IMR-90 (cell line): ENCODE data around the gene MTOR. TPM values are rescaled to one million over a fixed set of nuclear protein-coding genes. Genes with fewer than 3 reads are reported as not detected.

Experiments
- ATAC-seq: fragments of 200-7000 bp; cut with Tn5 transposase; 2 replicates; pipeline ENCODE4 v1.9.1; 2020; ENCODE audit warnings: low read depth, mild to moderate bottlenecking, moderate library complexity
- BruUV-seq: library from RNA; stranded (reverse); fragments of 400-500 nt; replicated peaks from 2 replicates; lab custom pipeline; 2021; lab: Mats Ljungman, UMichigan
- CTCF ChIA-PET: fragments of 300-600 bp; formaldehyde crosslinking; extraction: SDS; loops from one replicate; lab custom pipeline; 2021; ENCODE audit warnings: antibody characterized with exemption; lab: Yijun Ruan, JAX
- POLR2A ChIA-PET: fragments of 300-600 bp; sonication (Branson Sonifier 250); formaldehyde crosslinking; loops from one replicate; lab custom pipeline; 2022; ENCODE audit warnings: antibody characterized with exemption; ENCODE audit not compliant: unreplicated experiment; lab: Charles Lee
- DNase-seq: peaks from one replicate; pipeline ENCODE4 v3.0.0; 2013
- H2AFZ ChIP-seq: replicated peaks from 2 replicates; pipeline ENCODE3; 2013; ENCODE audit warnings: low read length, mild to moderate bottlenecking; ENCODE audit not compliant: poor library complexity
- H2AK5ac ChIP-seq: 2 replicates; pipeline ENCODE4 v1.6.1; 2013; ENCODE audit warnings: low read depth, low read length, inconsistent platforms
- H2AK9ac ChIP-seq: replicated peaks from 2 replicates; pipeline ENCODE3; 2013; ENCODE audit warnings: mild to moderate bottlenecking, low read depth, low read length, moderate library complexity; ENCODE audit not compliant: poor library complexity
- H2BK120ac ChIP-seq: 2 replicates; pipeline ENCODE4 v1.6.1; 2013; ENCODE audit warnings: low read depth, low read length, inconsistent platforms
- H2BK15ac ChIP-seq: 3 replicates; pipeline ENCODE4 v1.6.1; 2013; ENCODE audit warnings: low read depth, low read length, inconsistent platforms
- H2BK20ac ChIP-seq: 2 replicates; pipeline ENCODE4 v1.6.1; 2013; ENCODE audit warnings: low read depth, mild to moderate bottlenecking, inconsistent platforms, low read length, moderate library complexity
- H2BK5ac ChIP-seq: 2 replicates; pipeline ENCODE4 v1.6.1; 2013; ENCODE audit warnings: mild to moderate bottlenecking, low read depth, low read length, inconsistent platforms; ENCODE audit not compliant: poor library complexity, severe bottlenecking
- H3K14ac ChIP-seq: replicated peaks from 2 replicates; pipeline ENCODE4 v1.6.1; 2013; ENCODE audit warnings: low read depth, low read length, inconsistent platforms
- H3K18ac ChIP-seq: 2 replicates; pipeline ENCODE4 v1.6.1; 2013; ENCODE audit warnings: low read depth, low read length, control low read depth
- H3K23ac ChIP-seq: 2 replicates; pipeline ENCODE4 v1.6.1; 2013; ENCODE audit warnings: low read depth, low read length, inconsistent platforms
- H3K27ac ChIP-seq: 2 replicates; pipeline ENCODE4 v1.5.1; 2013; ENCODE audit warnings: mild to moderate bottlenecking, control low read depth, low read length; ENCODE audit not compliant: insufficient read depth
- H3K27me3 ChIP-seq: 2 replicates; pipeline ENCODE4 v1.6.1; 2013; ENCODE audit warnings: low read length; ENCODE audit not compliant: control insufficient read depth, insufficient read depth
- H3K36me3 ChIP-seq: 2 replicates; pipeline ENCODE4 v1.6.1; 2013; ENCODE audit warnings: low read length, mixed read lengths; ENCODE audit not compliant: control insufficient read depth, insufficient read depth
- H3K4ac ChIP-seq: 2 replicates; pipeline ENCODE4 v1.6.1; 2013; ENCODE audit warnings: low read depth, low read length, inconsistent platforms
- H3K4me1 ChIP-seq: 2 replicates; pipeline ENCODE4 v1.6.1; 2013; ENCODE audit warnings: low read length, mixed read lengths; ENCODE audit not compliant: control insufficient read depth, insufficient read depth
- H3K4me2 ChIP-seq: 2 replicates; pipeline ENCODE4 v1.6.1; 2013; ENCODE audit warnings: low read depth, mild to moderate bottlenecking, control low read depth, low read length, moderate library complexity
- H3K4me3 ChIP-seq: 2 replicates; pipeline ENCODE4 v1.5.1; 2013; ENCODE audit warnings: low read depth, mild to moderate bottlenecking, control low read depth, low read length, moderate library complexity; ENCODE audit not compliant: insufficient read depth
- H3K56ac ChIP-seq: 2 replicates; pipeline ENCODE4 v1.6.1; 2013; ENCODE audit warnings: low read length, inconsistent platforms; ENCODE audit not compliant: insufficient read depth; ENCODE audit errors: extremely low read depth
- H3K79me1 ChIP-seq, 2 experiments: 2 replicates each; pipeline ENCODE4 v1.6.1; 2013; ENCODE audit warnings: low read length in 2 of 2, inconsistent platforms in 1 of 2, low read depth in 1 of 2
- H3K9ac ChIP-seq: 2 replicates; pipeline ENCODE4 v1.6.1; 2013; ENCODE audit warnings: low read depth, low read length, control low read depth
- H3K9me1 ChIP-seq: 2 replicates; pipeline ENCODE4 v1.6.1; 2013; ENCODE audit warnings: low read length, inconsistent platforms; ENCODE audit not compliant: insufficient read depth
- H3K9me3 ChIP-seq: 2 replicates; pipeline ENCODE4 v1.6.1; 2013; ENCODE audit warnings: low read length; ENCODE audit not compliant: control insufficient read depth, insufficient read depth
- H4K20me1 ChIP-seq: 2 replicates; pipeline ENCODE4 v1.6.1; 2013; ENCODE audit warnings: low read length, inconsistent platforms; ENCODE audit not compliant: insufficient read depth
- H4K5ac ChIP-seq: 2 replicates; pipeline ENCODE4 v1.6.1; 2013; ENCODE audit warnings: mild to moderate bottlenecking, low read depth, low read length, control low read depth
- H4K8ac ChIP-seq, 2 experiments: 2 replicates each; pipeline ENCODE4 v1.6.1; 2013; ENCODE audit warnings: low read depth in 2 of 2, low read length in 2 of 2, control low read depth in 1 of 2, inconsistent platforms in 1 of 2
- H4K91ac ChIP-seq: 2 replicates; pipeline ENCODE4 v1.6.1; 2013; ENCODE audit warnings: low read depth, low read length, inconsistent platforms; ENCODE audit not compliant: insufficient read depth
- CTCF ChIP-seq: conservative IDR thresholded peaks from 2 replicates; pipeline ENCODE4 v1.5.1; 2012; ENCODE audit warnings: mild to moderate bottlenecking, low read depth, low read length, improper control_type of control experiment
- ELK1 ChIP-seq: fragments of 150-350 bp; IDR thresholded peaks from 2 replicates; pipeline ENCODE4 v1.6.1; 2016; ENCODE audit warnings: low read depth, mild to moderate bottlenecking, low read length, moderate library complexity, borderline replicate concordance
- POLR2A ChIP-seq: IDR thresholded peaks from 2 replicates; pipeline ENCODE4 v1.6.1; 2012; ENCODE audit warnings: mild to moderate bottlenecking, low read depth, low read length
- RAD21 ChIP-seq: IDR thresholded peaks from 2 replicates; pipeline ENCODE4 v1.6.1; 2012; ENCODE audit warnings: low read length, improper control_type of control experiment
- WGBS, 2 experiments: methylation state at CpG; one replicate each; pipeline versions ENCODE4 v1.1.5 to v1.1.7; 2013; ENCODE audit warnings: missing lambda C conversion rate in 2 of 2; ENCODE audit not compliant: insufficient read length in 1 of 2; ENCODE audit errors: extremely low coverage in 2 of 2; 5-methylcytosine and 5-hydroxymethylcytosine counted together
- dilution Hi-C: fragments of 300-500 bp; cut with HindIII; formaldehyde crosslinking; loops from one replicate; pipeline ENCODE4 v1.14.3; 2018; ENCODE audit warnings: low sequenced_read_pairs; ENCODE audit not compliant: unreplicated experiment
- in situ Hi-C: fragments of 300-500 bp; cut with MboI; formaldehyde crosslinking; loops from 3 replicates; pipeline ENCODE4 v1.14.3; 2019; ENCODE audit warnings: low sequenced_read_pairs, inconsistent platforms, mixed read lengths
- intact Hi-C: fragments of 100-400 bp; cut with micrococcal nuclease; formaldehyde crosslinking; loops from 2 replicates; pipeline ENCODE4 v1.10.0; 2022
- polyA plus RNA-seq, 3 experiments: library from polyadenylated mRNA; depleted of rRNA; stranded (reverse); fragments of >200 nt; gene quantifications; 2 replicates each; pipeline ENCODE4 v1.2.3, GENCODE V29; 2012; ENCODE audit warnings: low replicate concordance in 1 of 3
- total RNA-seq: library from RNA; depleted of rRNA; stranded (reverse); fragments of >200 nt; gene quantifications from 2 replicates; pipeline ENCODE4 v1.2.3, GENCODE V29; 2012

The MTOR gene
- total and polyA plus RNA-seq, 2 of the 4 experiments (the other 2 are of a cell fraction): 19.2 to 36.7 TPM

- Histone ChIP-seq H2BK15ac (no peak overlapping the region), H3K23ac (no peak overlapping the region; the same call in 1 of the 2 replicates), H2AK5ac (no peak overlapping the region), H4K91ac (no peak overlapping the region), H3K14ac (no peak overlapping the region), H2AK9ac (no peak overlapping the region), H3K18ac (no peak overlapping the region), H2BK20ac (no peak overlapping the region), H4K5ac (no peak overlapping the region), H3K4me1 (peaks cover 17% of the 10 kb centered on the region), H3K9ac (no peak overlapping the region), H2AFZ (no peak overlapping the region), H3K9me3 (no peaks in the 10 kb centered on the region), H3K4me2 (no peak overlapping the region), H3K79me1 (peaks cover 5 to 18% of the 10 kb centered on the region in 2 experiments), H3K56ac (no peak overlapping the region), H3K27ac (no peak overlapping the region), H4K20me1 (no peaks in the 10 kb centered on the region), H2BK120ac (no peak overlapping the region), H3K9me1 (peaks cover 18% of the 10 kb centered on the region), H3K4ac (no peak overlapping the region), H3K4me3 (no peak overlapping the region), H4K8ac (no peak overlapping the region), H3K36me3 (peaks cover 1% of the 10 kb centered on the region), H2BK5ac (no peak overlapping the region), H3K27me3 (no peaks in the 10 kb centered on the region)
- TF ChIP-seq CTCF (no peak), ELK1 (no peak), POLR2A (no peak), RAD21 (no peak)
- no peak; the same call in 1 of the 2 replicates for ATAC-seq
- dilution Hi-C loops (no loop called here), in situ Hi-C loops (no loop called here), intact Hi-C loops (no loop called here)
- CTCF ChIA-PET: no interaction called here
- WGBS, 2 experiments: no CpG with 5 or more reads among the region's 7 CpGs
- POLR2A ChIA-PET: no interaction called here
- no TSS peak for BruUV-seq
- DNase-seq: peak; percentile 28
Measured at GRCh38 chr1:11178021-11179015, 84.0 kb downstream of the MTOR start.
